Stimulated activated CD4-positive, alpha-beta T cell treated with anti-CD3 and anti-CD28 coated beads, TNF-alpha, amount 100 ng/mL, for 1 hour (primary cell): ENCODE measurements around the gene KMT2D.

Experiments used
- DNase-seq, 3 donors: peaks; one replicate each; pipeline ENCODE4 v3.0.0-alpha.2; 2020; ENCODE audit warnings: low read depth in 3 of 3, low spot score in 1 of 3

The KMT2D gene

DNA sequence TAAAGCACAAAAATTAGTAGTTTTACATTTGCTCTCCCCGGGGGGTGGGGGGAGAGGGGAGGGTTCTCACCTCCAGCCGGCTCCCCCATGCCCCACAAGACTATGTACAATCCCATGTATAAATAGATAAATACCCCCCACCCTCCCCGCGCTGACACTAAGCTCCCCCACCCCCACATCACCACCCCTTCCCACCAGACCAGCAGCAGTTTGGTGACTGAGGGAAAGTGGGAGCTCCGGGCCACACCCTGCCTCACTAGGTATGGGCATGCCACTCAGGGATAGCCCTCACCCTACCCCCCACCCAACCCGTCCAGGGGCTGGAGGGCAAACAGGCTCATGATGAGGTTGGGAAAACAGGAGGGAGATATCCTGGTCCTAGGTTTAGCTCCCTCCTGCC is 40.2 kb downstream of the KMT2D start:
- no peak for DNase-seq

DNA sequence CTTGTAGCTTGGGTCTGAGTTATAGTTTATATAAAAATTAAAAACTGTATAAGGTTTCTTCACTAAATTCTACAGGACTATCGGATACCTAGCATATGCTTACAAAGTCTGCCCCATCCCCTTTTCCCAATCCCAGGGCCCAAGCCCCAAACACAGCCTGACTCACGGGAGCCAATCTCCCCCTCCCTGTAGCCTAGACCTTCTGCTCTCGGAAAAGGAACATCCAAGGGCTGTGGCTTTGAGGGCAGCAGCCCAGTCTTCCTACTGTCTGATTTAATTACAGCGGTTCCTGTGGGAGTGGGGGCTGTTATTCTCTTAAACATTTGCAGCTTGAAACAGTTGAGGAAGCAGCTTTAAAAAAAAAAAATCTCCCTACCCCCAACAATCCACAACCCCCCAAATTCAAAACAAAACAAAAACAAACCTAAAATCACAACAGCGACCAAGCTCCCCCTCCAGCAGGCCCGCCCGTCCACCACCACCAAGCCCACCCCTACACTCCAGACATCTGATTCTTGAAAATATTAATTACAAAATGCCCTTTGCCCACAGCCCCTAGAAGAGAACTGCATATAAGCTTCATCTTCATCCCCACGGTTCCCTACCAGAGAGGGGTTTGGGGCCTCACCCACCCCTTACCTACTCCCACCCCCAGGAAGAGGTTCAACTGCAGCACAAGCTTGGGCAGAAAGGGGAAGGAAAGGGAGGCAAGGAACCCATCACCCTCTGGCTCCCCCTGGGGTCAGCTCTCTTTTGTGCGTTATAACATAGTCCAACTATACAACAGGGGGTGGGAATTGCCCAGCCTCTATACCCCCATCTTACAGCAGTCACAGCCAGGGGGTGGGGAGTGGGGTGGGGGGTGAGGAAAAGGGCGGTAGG is 40.9 kb downstream of the KMT2D start:
- no peak for DNase-seq

- DNase-seq = no peak
These were observed 41.5 kb downstream of the KMT2D start for GRCh38 chr12:49019120-49019430.

GRCh38 chr12:49018261-49019119 is 42.1 kb downstream of the KMT2D start, which contains the start of gene PRKAG1:
PRKAG1 (minus strand) TSS chr12:49018776; CDS start chr12:49018740, 36 bp downstream.
- DNase-seq = peak; percentile 89 to 94 (median 90)

DNA sequence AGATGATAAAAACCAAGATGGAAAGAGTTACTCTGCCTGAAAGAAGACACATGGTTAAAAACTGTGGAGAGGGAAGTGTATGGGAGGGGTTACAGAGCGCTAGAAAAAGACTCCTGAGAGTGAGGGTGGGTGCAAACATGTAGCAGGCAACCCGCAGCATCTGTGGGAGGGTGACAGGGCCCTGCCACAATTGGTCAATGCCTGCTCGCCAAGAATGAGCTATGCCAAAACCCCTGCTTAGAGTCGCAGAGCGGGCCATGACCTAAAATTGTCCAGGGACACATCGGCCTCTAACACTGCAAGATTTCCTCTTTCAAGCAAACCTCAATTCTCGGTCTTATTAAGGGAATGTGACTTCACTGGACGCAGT is 42.7 kb downstream of the KMT2D start:
- DNase-seq = no peak

DNA sequence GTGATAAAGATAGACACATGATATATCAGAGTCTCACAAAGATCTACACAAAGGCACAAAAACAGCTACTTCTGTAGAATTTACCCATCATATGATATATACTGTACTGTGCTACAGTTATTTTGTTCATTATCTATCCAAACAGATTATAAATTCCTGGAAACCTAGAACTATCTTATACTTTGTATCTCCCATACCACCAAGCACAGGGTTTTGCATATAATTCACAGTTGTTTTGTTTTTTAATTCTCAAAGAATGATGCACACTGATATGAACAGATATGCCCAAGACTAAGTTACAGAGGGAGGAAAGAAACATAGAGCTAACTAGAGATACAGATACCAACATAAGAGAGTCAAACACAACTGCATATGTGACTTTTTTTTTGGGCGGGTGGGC is 45.4 kb downstream of the KMT2D start:
- no peak for DNase-seq

DNA sequence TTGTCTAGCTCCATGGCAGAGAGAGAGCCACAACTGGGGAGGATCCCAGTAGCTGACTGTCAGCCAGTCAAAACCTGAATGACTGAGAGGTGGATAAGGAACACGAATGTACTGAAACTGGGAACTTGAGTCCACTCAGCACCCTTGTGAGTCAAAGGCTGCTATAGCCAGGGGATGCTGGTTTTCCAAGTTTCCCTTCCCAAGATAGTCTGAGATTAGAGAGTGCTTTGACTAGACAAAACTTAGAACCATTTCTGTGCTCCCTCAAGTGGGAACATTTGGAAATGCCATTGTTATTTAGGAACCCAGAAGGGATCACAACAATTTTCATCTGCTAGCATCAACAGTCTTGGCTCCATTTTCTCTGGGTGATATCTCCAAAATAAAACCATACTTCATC is 46.0 kb downstream of the KMT2D start:
- DNase-seq = no peak

DNA sequence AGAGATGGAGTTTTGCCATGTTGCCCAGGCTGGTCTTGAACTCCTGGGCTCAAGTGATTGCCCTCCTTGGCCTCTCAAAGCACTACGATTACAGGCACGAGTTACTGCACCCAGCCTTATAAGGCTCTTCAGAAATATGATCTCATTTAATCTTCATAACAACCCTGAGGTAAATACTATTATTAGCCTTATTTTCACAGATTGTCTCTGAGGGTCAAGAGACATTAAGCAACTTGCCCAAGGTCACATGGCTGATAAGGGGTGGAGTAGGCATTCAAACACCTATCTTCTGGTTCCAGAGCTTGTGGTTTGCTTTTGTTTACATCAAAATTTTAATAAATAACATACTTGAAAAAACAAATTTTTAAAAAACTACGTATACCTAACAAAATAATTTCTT is 47.2 kb downstream of the KMT2D start:
- no peak for DNase-seq

DNA sequence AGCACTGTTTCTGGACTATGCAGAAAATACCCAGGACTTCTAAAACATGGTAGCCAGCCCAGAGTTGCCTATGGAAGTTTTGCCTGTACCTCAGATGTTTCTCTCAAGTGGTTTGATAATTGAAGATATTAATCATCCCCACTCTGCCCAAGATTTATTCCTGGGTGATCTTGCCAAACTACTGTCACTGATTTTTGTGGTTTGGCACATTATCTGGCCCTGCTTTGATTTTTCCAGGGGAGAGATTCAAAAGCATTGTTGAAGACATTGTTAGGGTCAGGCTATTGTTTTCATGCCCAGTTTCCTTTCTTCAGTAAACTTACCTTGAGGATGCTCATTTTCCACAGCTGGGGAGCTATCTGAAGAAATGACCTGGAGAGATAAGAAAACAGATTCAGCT is 47.9 kb downstream of the KMT2D start:
- DNase-seq = no peak
